ENCODE measurements around the gene DGKH. TPM values are rescaled to one million over a fixed set of nuclear protein-coding genes. Genes with fewer than 3 reads are reported as not detected.
A peak's percentile ranks its signal among the peaks of the same experiment; 100 is the strongest.

DGKH gene
- total and polyA plus RNA-seq, 9 donors = 2.1 to 14.1 (median 9.3) TPM

- no peak for TF ChIP-seq CTCF (IDR thresholded peaks at IDR 0.05)
- no peak for TF ChIP-seq POLR2A (IDR thresholded peaks at IDR 0.05)
- TF ChIP-seq EP300 (IDR thresholded peaks at IDR 0.05) = no peak
- peak; percentile 23 to 56 (median 50) for DNase-seq
- H3K27me3 ChIP-seq = no peaks in the 10 kb centered on the region
- 0 to 2% (median 0%) methylated on average over 48 to 50 of the region's 50 CpGs for WGBS, 3 donors
- intact Hi-C loops (cut with DNase I) = loop anchor here in 2 of 4 donors (10.0 kb wide), 2 partner anchors 83 to 353 kb away; partner anchors contain the start of gene VWA8 (in 1 of the 2)
- no peaks in the 10 kb centered on the region for H3K36me3 ChIP-seq
- peak overlapping the region; percentile 72 to 93 for H3K27ac ChIP-seq
- H3K4me1 ChIP-seq (ENCODE audit: insufficient read depth) = no peaks in the 10 kb centered on the region
- peak overlapping the region; percentile 78 for H3K4me3 ChIP-seq
- H3K9me3 ChIP-seq = no peaks in the 10 kb centered on the region
These were observed 697 bp upstream of the DGKH start for GRCh38 chr13:42047561-42048341.

GRCh38 chr13:42048684-42049453, 421 bp downstream of the DGKH start:
- 0 to 1% (median 0%) methylated on average over 45 to 87 of the region's 91 CpGs for WGBS, 3 donors
- peak overlapping the region; percentile 72 to 93 for H3K27ac ChIP-seq
- H3K4me1 ChIP-seq (ENCODE audit: insufficient read depth) = no peaks in the 10 kb centered on the region
- H3K4me3 ChIP-seq = peak overlapping the region; percentile 78
- no peaks in the 10 kb centered on the region for H3K9me3 ChIP-seq
- peak; percentile 83 to 89 (median 87) for DNase-seq
- TF ChIP-seq CTCF (IDR thresholded peaks at IDR 0.05) (peak in 2 of 3 donors; percentile 10 to 17), POLR2A (IDR thresholded peaks at IDR 0.05) (no peak), EP300 (IDR thresholded peaks at IDR 0.05) (no peak)
- H3K36me3 ChIP-seq = no peaks in the 10 kb centered on the region
- H3K27me3 ChIP-seq = no peaks in the 10 kb centered on the region
- intact Hi-C loops (cut with DNase I) = loop anchor here in 2 of 4 donors (10.0 kb wide), 2 partner anchors 84 to 354 kb away; partner anchors contain the start of gene VWA8 (in 1 of the 2)

- Histone ChIP-seq H3K27ac (peak overlapping the region; percentile 54 to 62), H3K27me3 (no peaks in the 10 kb centered on the region), H3K4me3 (peak overlapping the region; percentile 78), H3K4me1 (ENCODE audit: insufficient read depth) (no peaks in the 10 kb centered on the region), H3K9me3 (no peaks in the 10 kb centered on the region), H3K36me3 (no peaks in the 10 kb centered on the region)
- intact Hi-C loops (cut with DNase I) = loop anchor here in 2 of 4 donors (10.0 kb wide), 2 partner anchors 85 to 355 kb away; partner anchors contain the start of gene VWA8 (in 1 of the 2)
- DNase-seq = no peak
- TF ChIP-seq EP300 (IDR thresholded peaks at IDR 0.05) = no peak
- TF ChIP-seq CTCF (IDR thresholded peaks at IDR 0.05) = no peak
- no peak for TF ChIP-seq POLR2A (IDR thresholded peaks at IDR 0.05)
- WGBS, 3 donors = 6 to 8% (median 8%) methylated on average over 11 of the region's 11 CpGs
These were observed 986 bp downstream of the DGKH start for GRCh38 chr13:42049454-42049813.

- Histone ChIP-seq H3K9me3 (no peaks in the 10 kb centered on the region), H3K27me3 (no peaks in the 10 kb centered on the region), H3K4me1 (ENCODE audit: insufficient read depth) (no peaks in the 10 kb centered on the region), H3K36me3 (no peaks in the 10 kb centered on the region), H3K4me3 (no peak overlapping the region), H3K27ac (no peak overlapping the region)
- intact Hi-C loops (cut with DNase I) = no loop called here
- no peak for DNase-seq
- WGBS, 3 donors = 87 to 90% (median 88%) methylated on average over 5 of the region's 5 CpGs
- TF ChIP-seq EP300 (IDR thresholded peaks at IDR 0.05) (no peak), CTCF (IDR thresholded peaks at IDR 0.05) (no peak), POLR2A (IDR thresholded peaks at IDR 0.05) (no peak)
These were observed 6.5 kb downstream of the DGKH start for GRCh38 chr13:42054798-42055499.

Measured in ovary (tissue), 9 donors.